ENCODE measurements around the gene PIP4P1. TPM values are rescaled to one million over a fixed set of nuclear protein-coding genes. Genes with fewer than 3 reads are reported as not detected.
"Not testable (repeated sequence)": the region's sequence is repeated elsewhere in the genome, so short reads cannot be mapped to it uniquely, and the experiment has no call there.

PIP4P1 gene
- total RNA-seq = 10 to 100 TPM; 54.2 to 72.8 (median 57.5) TPM
- total RNA-seq (2013) = 36.7 TPM
- 24.4 to 91.5 (median 61.8) reads per million in 29 experiments for total RNA-seq

- peaks cover 24 to 40% (median 31%) of the 10 kb centered on the region in 3 donors for H3K4me1 Mint-ChIP-seq
- H3K4me3 ChIP-seq (ENCODE audit: control insufficient read depth in 1 of 2, extremely low read depth in 1 of 2, low read length in 1 of 2) = peak within 1 kb of the TSS; percentile 68 to 76
- WGBS (ENCODE audit: insufficient coverage) = under 1% methylated on average over 64 of the region's 67 CpGs
Measured at GRCh38 chr14:20461225-20462141, at the start of gene PIP4P1. TSS of gene PIP4P1 (minus strand) at chr14:20461434. CDS start at chr14:20461325, 109 bp downstream.

GRCh38 chr14:20508367-20508766 is 47.1 kb upstream of the PIP4P1 start:
- Histone ChIP-seq H3K27me3 (replicated peaks in 1 of 2; ENCODE audit: control insufficient read depth in 2 of 2, extremely low read depth in 1 of 2, insufficient read depth in 2 of 2, low read length in 1 of 2) (no peaks in the 10 kb centered on the region), H3K4me3 (ENCODE audit: control insufficient read depth in 1 of 2, extremely low read depth in 1 of 2, low read length in 1 of 2) (no peak overlapping the region), H3K9me3 (no peaks in the 10 kb centered on the region), H3K4me1 (ENCODE audit: control insufficient read depth in 1 of 2, extremely low read depth in 1 of 2, insufficient read depth in 2 of 2, low read length in 2 of 2) (no peaks in the 10 kb centered on the region), H3K36me3 (ENCODE audit: control insufficient read depth in 2 of 2, extremely low read depth in 1 of 2, insufficient read depth in 1 of 2, low read length in 1 of 2) (no peaks in the 10 kb centered on the region), H3K27ac (ENCODE audit: low read length) (no peak overlapping the region)
- Mint-ChIP-seq H3K9me3 (no peaks in the 10 kb centered on the region), H3K27ac (no peak overlapping the region), H3K36me3 (no peaks in the 10 kb centered on the region), H3K4me3 (no peak overlapping the region), H3K27me3 (no peaks in the 10 kb centered on the region), H3K4me1 (peaks cover 0 to 12% (median 8%) of the 10 kb centered on the region in 3 donors)
- POLR2A ChIA-PET = no interaction called here
- DNase-seq (no peak), ATAC-seq (replicated peaks in 1 of 4) (no peak)
- 100% methylated on average over 1 of the region's 8 CpGs for WGBS (ENCODE audit: insufficient coverage)
- CTCF ChIA-PET = no interaction called here

More at GRCh38 chr14:20461225-20462141, at the start of gene PIP4P1:
- H3K27me3 ChIP-seq (replicated peaks in 1 of 2; ENCODE audit: control insufficient read depth in 2 of 2, extremely low read depth in 1 of 2, insufficient read depth in 2 of 2, low read length in 1 of 2) = no peaks in the 10 kb centered on the region
- H3K27ac Mint-ChIP-seq = peak within 1 kb of the TSS; percentile 94
- ATAC-seq (replicated peaks in 1 of 4) (peak; percentile 88 to 92 (median 90)), DNase-seq (peak; percentile 91 to 100 (median 98))
- POLR2A ChIA-PET = interaction anchor here (0.6 to 1.6 kb wide), 13 partner anchors 8 to 530 kb away, joined by 3 to 21 read pairs (median 5); partner anchors contain the start of genes PARP2 (in 1 of the 2) and PNP (in 1 of the 2)
- H3K36me3 ChIP-seq (ENCODE audit: control insufficient read depth in 2 of 2, extremely low read depth in 1 of 2, insufficient read depth in 1 of 2, low read length in 1 of 2) = peaks cover 5 to 39% of the 10 kb centered on the region in 2 donors
- H3K4me1 ChIP-seq (ENCODE audit: control insufficient read depth in 1 of 2, extremely low read depth in 1 of 2, insufficient read depth in 2 of 2, low read length in 2 of 2) = peaks cover 10 to 27% of the 10 kb centered on the region in 2 experiments
- CTCF ChIA-PET = interaction anchor here (0.6 to 1.6 kb wide), 15 partner anchors 8 to 642 kb away, joined by 3 to 14 read pairs (median 4); partner anchors contain the start of genes PARP2 (in 1 of the 2) and PNP (in 1 of the 2)
- peaks cover 27% of the 10 kb centered on the region for H3K36me3 Mint-ChIP-seq
- H3K9me3 ChIP-seq = no peaks in the 10 kb centered on the region
- H3K27me3 Mint-ChIP-seq = no peaks in the 10 kb centered on the region
- peak within 1 kb of the TSS; percentile 84 to 92 (median 88) for H3K4me3 Mint-ChIP-seq
- peak within 1 kb of the TSS; percentile 90 for H3K27ac ChIP-seq (ENCODE audit: low read length)
- H3K9me3 Mint-ChIP-seq = no peaks in the 10 kb centered on the region

- H3K27ac ChIP-seq (ENCODE audit: low read length); DNase-seq; H3K9me3 ChIP-seq; H3K27ac Mint-ChIP-seq; H3K4me1 ChIP-seq (ENCODE audit: control insufficient read depth in 1 of 2, extremely low read depth in 1 of 2, insufficient read depth in 2 of 2, low read length in 2 of 2); H3K27me3 ChIP-seq (replicated peaks in 1 of 2; ENCODE audit: control insufficient read depth in 2 of 2, extremely low read depth in 1 of 2, insufficient read depth in 2 of 2, low read length in 1 of 2); CTCF ChIA-PET; POLR2A ChIA-PET; H3K36me3 Mint-ChIP-seq; H3K4me3 Mint-ChIP-seq; H3K36me3 ChIP-seq (ENCODE audit: control insufficient read depth in 2 of 2, extremely low read depth in 1 of 2, insufficient read depth in 1 of 2, low read length in 1 of 2); ATAC-seq (replicated peaks in 1 of 4); H3K4me3 ChIP-seq (ENCODE audit: control insufficient read depth in 1 of 2, extremely low read depth in 1 of 2, low read length in 1 of 2); H3K9me3 Mint-ChIP-seq; H3K27me3 Mint-ChIP-seq: not testable (repeated sequence)
- peaks cover 0 to 11% (median 9%) of the 10 kb centered on the region in 3 donors for H3K4me1 Mint-ChIP-seq
- no CpG with 5 or more reads among the region's 3 CpGs for WGBS (ENCODE audit: insufficient coverage)
Measured at GRCh38 chr14:20507537-20507936, 46.3 kb upstream of the PIP4P1 start.

- WGBS (ENCODE audit: insufficient coverage) = no CpG with 5 or more reads among the region's 30 CpGs
- H3K4me1 ChIP-seq (ENCODE audit: control insufficient read depth in 1 of 2, extremely low read depth in 1 of 2, insufficient read depth in 2 of 2, low read length in 2 of 2); DNase-seq; H3K9me3 Mint-ChIP-seq; CTCF ChIA-PET; POLR2A ChIA-PET; H3K9me3 ChIP-seq; H3K27me3 Mint-ChIP-seq; H3K4me1 Mint-ChIP-seq; H3K4me3 ChIP-seq (ENCODE audit: control insufficient read depth in 1 of 2, extremely low read depth in 1 of 2, low read length in 1 of 2); H3K4me3 Mint-ChIP-seq; H3K27ac Mint-ChIP-seq; H3K36me3 Mint-ChIP-seq; H3K27ac ChIP-seq (ENCODE audit: low read length); H3K36me3 ChIP-seq (ENCODE audit: control insufficient read depth in 2 of 2, extremely low read depth in 1 of 2, insufficient read depth in 1 of 2, low read length in 1 of 2); ATAC-seq (replicated peaks in 1 of 4); H3K27me3 ChIP-seq (replicated peaks in 1 of 2; ENCODE audit: control insufficient read depth in 2 of 2, extremely low read depth in 1 of 2, insufficient read depth in 2 of 2, low read length in 1 of 2): not testable (repeated sequence)
Measured at GRCh38 chr14:20506752-20507151, 45.5 kb upstream of the PIP4P1 start.

- H3K27ac ChIP-seq (ENCODE audit: low read length); POLR2A ChIA-PET; DNase-seq; H3K27me3 Mint-ChIP-seq; H3K9me3 Mint-ChIP-seq; H3K9me3 ChIP-seq; H3K27ac Mint-ChIP-seq; H3K27me3 ChIP-seq (replicated peaks in 1 of 2; ENCODE audit: control insufficient read depth in 2 of 2, extremely low read depth in 1 of 2, insufficient read depth in 2 of 2, low read length in 1 of 2); H3K4me1 ChIP-seq (ENCODE audit: control insufficient read depth in 1 of 2, extremely low read depth in 1 of 2, insufficient read depth in 2 of 2, low read length in 2 of 2); H3K36me3 Mint-ChIP-seq; H3K4me1 Mint-ChIP-seq; H3K4me3 Mint-ChIP-seq; CTCF ChIA-PET; ATAC-seq (replicated peaks in 1 of 4); H3K4me3 ChIP-seq (ENCODE audit: control insufficient read depth in 1 of 2, extremely low read depth in 1 of 2, low read length in 1 of 2); H3K36me3 ChIP-seq (ENCODE audit: control insufficient read depth in 2 of 2, extremely low read depth in 1 of 2, insufficient read depth in 1 of 2, low read length in 1 of 2): not testable (repeated sequence)
- WGBS (ENCODE audit: insufficient coverage) = no CpG with 5 or more reads among the region's 30 CpGs
Measured at GRCh38 chr14:20506276-20506675, 45.0 kb upstream of the PIP4P1 start.

GRCh38 chr14:20503898-20504297 is 42.7 kb upstream of the PIP4P1 start:
- Histone ChIP-seq H3K4me3 (ENCODE audit: control insufficient read depth in 1 of 2, extremely low read depth in 1 of 2, low read length in 1 of 2) (no peak overlapping the region), H3K27me3 (replicated peaks in 1 of 2; ENCODE audit: control insufficient read depth in 2 of 2, extremely low read depth in 1 of 2, insufficient read depth in 2 of 2, low read length in 1 of 2) (no peaks in the 10 kb centered on the region), H3K36me3 (ENCODE audit: control insufficient read depth in 2 of 2, extremely low read depth in 1 of 2, insufficient read depth in 1 of 2, low read length in 1 of 2) (no peaks in the 10 kb centered on the region), H3K27ac (ENCODE audit: low read length) (no peak overlapping the region), H3K4me1 (ENCODE audit: control insufficient read depth in 1 of 2, extremely low read depth in 1 of 2, insufficient read depth in 2 of 2, low read length in 2 of 2) (peaks cover 0 to 3% of the 10 kb centered on the region in 2 experiments), H3K9me3 (no peaks in the 10 kb centered on the region)
- H3K9me3 Mint-ChIP-seq = no peaks in the 10 kb centered on the region
- WGBS (ENCODE audit: insufficient coverage) = 82% methylated on average over 2 of the region's 6 CpGs
- peaks cover 0 to 12% (median 12%) of the 10 kb centered on the region in 3 donors for H3K4me1 Mint-ChIP-seq
- POLR2A ChIA-PET = no interaction called here
- DNase-seq (no peak), ATAC-seq (replicated peaks in 1 of 4) (no peak)
- no peak overlapping the region for H3K27ac Mint-ChIP-seq
- CTCF ChIA-PET = no interaction called here
- no peaks in the 10 kb centered on the region for H3K36me3 Mint-ChIP-seq
- H3K27me3 Mint-ChIP-seq = no peaks in the 10 kb centered on the region
- H3K4me3 Mint-ChIP-seq = no peak overlapping the region

Data from T-cell (primary cell).